Activated naive CD4-positive, alpha-beta T cell treated with anti-CD3 and anti-CD28 coated beads, Interleukin-2, amount 50 U/mL, for 24 hours (primary cell): ENCODE measurements around the gene SLC37A1.
A peak's percentile ranks its signal among the peaks of the same experiment; 100 is the strongest.

Experiments
- H3K27ac Mint-ChIP-seq: one replicate; pipeline ENCODE4 v1.8.0; 2021; ENCODE audit warnings: mild to moderate bottlenecking, mixed read lengths
- H3K27me3 Mint-ChIP-seq: one replicate; pipeline ENCODE4 v1.8.0; 2021; ENCODE audit warnings: mixed read lengths
- H3K36me3 Mint-ChIP-seq: one replicate; pipeline ENCODE4 v1.8.0; 2021; ENCODE audit warnings: mixed read lengths
- H3K4me1 Mint-ChIP-seq: one replicate; pipeline ENCODE4 v1.8.0; 2021; ENCODE audit warnings: mixed read lengths
- H3K4me3 Mint-ChIP-seq: one replicate; pipeline ENCODE4 v1.8.0; 2021; ENCODE audit warnings: mild to moderate bottlenecking, mixed read lengths
- H3K9me3 Mint-ChIP-seq: one replicate; pipeline ENCODE4 v1.8.0; 2021; ENCODE audit warnings: mixed read lengths

Gene SLC37A1

GRCh38 chr21:42584296-42584641 lies 70.6 kb downstream of the SLC37A1 start:
- Mint-ChIP-seq H3K27ac (no peak overlapping the region), H3K4me1 (no peaks in the 10 kb centered on the region), H3K27me3 (no peaks in the 10 kb centered on the region), H3K9me3 (no peaks in the 10 kb centered on the region), H3K4me3 (no peak overlapping the region), H3K36me3 (no peaks in the 10 kb centered on the region)

- H3K4me1 Mint-ChIP-seq = peaks cover 7% of the 10 kb centered on the region
- no peaks in the 10 kb centered on the region for H3K27me3 Mint-ChIP-seq
- H3K9me3 Mint-ChIP-seq = no peaks in the 10 kb centered on the region
- H3K27ac Mint-ChIP-seq = no peak overlapping the region
- no peaks in the 10 kb centered on the region for H3K36me3 Mint-ChIP-seq
- no peak overlapping the region for H3K4me3 Mint-ChIP-seq
These were observed 72.2 kb downstream of the SLC37A1 start for GRCh38 chr21:42585881-42586280.

GRCh38 chr21:42586406-42586805 lies 72.8 kb downstream of the SLC37A1 start:
- Mint-ChIP-seq H3K9me3 (no peaks in the 10 kb centered on the region), H3K27ac (no peak overlapping the region), H3K27me3 (no peaks in the 10 kb centered on the region), H3K36me3 (no peaks in the 10 kb centered on the region), H3K4me3 (no peak overlapping the region), H3K4me1 (peaks cover 12% of the 10 kb centered on the region)

DNA sequence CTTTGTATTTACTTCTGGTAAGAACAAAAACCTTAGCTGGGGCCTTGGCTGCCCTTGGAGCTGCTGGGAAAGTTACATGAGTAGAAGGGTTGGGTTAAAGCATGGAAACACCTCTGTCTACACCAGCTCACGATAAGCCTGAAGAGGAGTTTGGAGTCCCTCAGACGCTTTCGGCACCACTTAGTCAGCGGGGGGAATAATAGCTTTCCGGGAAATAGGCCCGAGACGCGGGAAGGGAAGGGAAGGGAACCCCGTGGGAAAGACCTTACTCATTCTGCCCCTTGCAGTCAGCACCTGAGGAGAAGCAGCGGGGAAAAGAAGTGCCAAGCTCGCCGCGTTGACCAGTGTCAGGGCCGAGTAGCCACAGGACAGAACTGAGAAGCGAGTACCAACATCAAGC lies 73.4 kb downstream of the SLC37A1 start:
- Mint-ChIP-seq H3K27ac (no peak overlapping the region), H3K9me3 (no peaks in the 10 kb centered on the region), H3K27me3 (no peaks in the 10 kb centered on the region), H3K4me1 (peaks cover 15% of the 10 kb centered on the region), H3K4me3 (no peak overlapping the region), H3K36me3 (no peaks in the 10 kb centered on the region)

- H3K4me1 Mint-ChIP-seq = peaks cover 20% of the 10 kb centered on the region
- peak overlapping the region; percentile 26 for H3K4me3 Mint-ChIP-seq
- no peaks in the 10 kb centered on the region for H3K9me3 Mint-ChIP-seq
- peak overlapping the region; percentile 23 for H3K27ac Mint-ChIP-seq
- H3K36me3 Mint-ChIP-seq = no peaks in the 10 kb centered on the region
- no peaks in the 10 kb centered on the region for H3K27me3 Mint-ChIP-seq
These were observed 76.9 kb downstream of the SLC37A1 start for GRCh38 chr21:42590431-42591131.

DNA sequence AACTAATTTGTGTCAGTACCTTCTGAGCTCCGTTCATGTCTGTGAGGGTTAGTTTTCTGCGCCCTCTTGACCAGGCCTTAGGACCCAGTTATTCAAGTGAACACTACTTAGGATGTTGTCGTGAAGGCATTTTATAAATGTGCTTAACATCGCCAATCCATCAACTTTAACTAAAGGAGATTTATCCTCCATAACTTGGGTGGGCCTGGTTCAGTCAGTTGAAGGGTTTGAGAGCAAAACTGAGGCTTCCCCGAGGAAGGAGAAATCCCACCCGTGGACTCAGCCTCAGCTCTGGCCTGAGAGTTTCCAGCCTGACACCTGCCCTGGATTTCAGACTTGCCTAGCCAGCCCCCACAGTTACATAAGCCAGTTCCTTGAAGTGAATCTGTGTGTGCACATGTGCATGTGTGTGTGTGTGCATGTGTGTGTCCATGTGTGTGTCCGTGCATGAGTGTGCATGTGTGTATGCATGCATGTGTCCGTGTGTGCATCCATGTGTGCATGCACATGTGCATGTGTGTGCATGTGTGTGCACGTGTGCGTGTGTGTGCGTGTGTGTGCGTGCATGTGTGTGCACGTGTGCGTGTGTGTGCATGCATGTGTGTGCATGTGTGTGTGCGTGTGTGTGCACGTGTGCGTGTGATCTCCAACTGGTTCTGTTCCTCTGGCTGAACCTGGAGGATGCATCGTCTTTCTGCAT lies 77.7 kb downstream of the SLC37A1 start:
- H3K9me3 Mint-ChIP-seq = no peaks in the 10 kb centered on the region
- peaks cover 20% of the 10 kb centered on the region for H3K4me1 Mint-ChIP-seq
- H3K36me3 Mint-ChIP-seq = no peaks in the 10 kb centered on the region
- H3K4me3 Mint-ChIP-seq = peak overlapping the region; percentile 26
- no peak overlapping the region for H3K27ac Mint-ChIP-seq
- H3K27me3 Mint-ChIP-seq = no peaks in the 10 kb centered on the region

DNA sequence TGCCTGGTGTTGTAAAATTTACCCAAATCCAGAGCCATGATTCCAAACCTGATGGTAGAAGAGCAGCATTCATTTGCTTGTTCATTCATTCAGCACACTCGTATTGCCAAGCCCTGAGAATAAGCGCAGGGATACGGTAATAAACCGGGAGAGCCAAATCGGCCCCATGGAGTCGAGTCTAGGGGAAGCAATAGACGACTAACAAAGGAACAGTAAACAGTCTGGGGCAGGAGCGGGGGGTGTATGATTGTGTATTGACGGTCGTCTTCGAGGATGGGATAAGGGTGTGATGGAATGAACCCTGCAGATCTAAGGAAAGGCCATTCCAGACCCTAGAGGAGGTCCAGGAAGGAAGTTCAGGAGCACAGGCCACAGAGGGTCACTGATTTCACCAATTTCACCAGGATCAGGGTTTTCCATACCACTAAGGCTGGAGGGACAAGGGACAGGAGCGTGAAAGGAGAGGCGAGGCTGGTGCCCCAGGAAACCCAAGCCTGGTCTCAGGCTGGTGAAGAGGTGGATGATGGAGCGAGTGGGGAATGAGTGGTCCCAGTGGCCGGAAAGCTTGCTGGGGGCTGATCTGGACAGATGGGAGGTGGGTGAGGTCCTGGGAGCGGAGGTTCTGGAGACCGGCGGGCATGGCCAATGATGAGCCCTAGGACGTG lies 78.6 kb downstream of the SLC37A1 start:
- Mint-ChIP-seq H3K9me3 (no peaks in the 10 kb centered on the region), H3K4me1 (peaks cover 20% of the 10 kb centered on the region), H3K4me3 (no peak overlapping the region), H3K36me3 (no peaks in the 10 kb centered on the region), H3K27ac (no peak overlapping the region), H3K27me3 (no peaks in the 10 kb centered on the region)

DNA sequence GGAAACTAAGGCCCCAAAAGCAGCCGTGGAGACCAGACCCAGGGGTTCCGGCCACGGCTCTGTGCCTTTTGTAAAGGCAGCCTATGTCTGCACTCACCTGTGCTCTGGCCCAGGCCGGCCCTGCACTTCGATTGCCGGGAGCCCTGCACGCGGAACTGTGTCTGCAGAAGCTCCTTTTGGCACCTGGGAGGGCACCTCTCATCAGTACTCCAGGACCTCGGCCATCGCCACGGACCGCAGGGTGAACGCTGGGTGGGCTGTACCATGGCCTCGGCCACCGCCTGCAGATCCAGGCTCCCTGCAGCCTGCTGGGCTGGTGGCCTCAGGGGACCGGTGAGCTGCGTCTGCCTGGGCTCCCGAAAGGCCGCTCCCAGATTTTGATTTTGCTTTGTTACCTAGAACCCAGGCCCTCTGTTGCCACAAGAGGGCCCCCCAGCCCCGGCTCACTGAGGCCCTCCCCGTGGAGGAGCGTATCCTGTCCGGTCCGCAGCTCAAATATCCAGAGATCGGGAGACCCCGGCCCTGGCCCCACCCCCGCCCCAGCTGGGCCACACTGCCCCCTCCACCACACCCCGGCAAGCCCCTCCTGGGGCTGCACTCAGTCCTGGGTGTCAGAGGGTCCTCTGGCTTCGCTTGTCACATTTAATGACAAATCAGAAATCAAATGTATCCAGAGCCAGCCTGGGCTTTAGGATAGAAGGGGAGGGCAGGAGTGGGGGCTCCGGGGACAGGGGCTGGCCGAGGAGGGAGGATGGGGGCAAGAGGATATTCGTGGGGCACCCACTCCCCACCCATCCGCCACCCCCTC lies 79.6 kb downstream of the SLC37A1 start:
- Mint-ChIP-seq H3K9me3 (no peaks in the 10 kb centered on the region), H3K27me3 (no peaks in the 10 kb centered on the region), H3K4me1 (peaks cover 20% of the 10 kb centered on the region), H3K4me3 (no peak overlapping the region), H3K27ac (no peak overlapping the region), H3K36me3 (no peaks in the 10 kb centered on the region)

DNA sequence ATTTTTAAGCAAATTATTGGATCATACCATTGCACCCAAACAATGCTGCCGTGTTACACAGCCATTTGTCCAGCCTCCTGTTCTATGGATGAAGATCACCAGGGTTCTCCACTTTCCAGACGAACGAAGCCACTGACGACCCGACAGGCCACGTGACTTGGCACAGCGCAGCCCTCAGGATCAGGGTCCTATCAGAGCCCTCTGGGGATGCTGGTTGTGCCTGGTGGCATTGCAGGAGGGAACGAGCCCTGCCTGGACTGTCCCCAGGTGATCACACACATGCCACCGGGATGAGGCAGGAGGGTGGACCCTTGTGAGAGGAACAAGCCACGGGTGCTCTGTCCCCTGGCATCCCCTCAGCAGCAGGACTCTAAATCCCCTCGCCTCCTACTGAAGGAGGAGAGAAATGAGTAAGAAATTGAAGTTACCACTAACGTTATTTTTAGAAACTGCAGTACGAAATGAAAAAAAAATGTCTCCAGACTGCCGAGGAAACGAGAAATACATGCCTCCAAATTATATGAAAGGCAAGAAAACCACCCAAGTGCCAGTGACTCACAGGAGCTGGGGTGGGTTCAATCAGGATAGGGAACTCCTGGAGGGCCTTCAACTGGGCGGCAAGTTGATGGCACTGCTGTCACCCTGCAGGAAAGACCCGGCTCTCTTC lies 81.1 kb downstream of the SLC37A1 start:
- H3K4me1 Mint-ChIP-seq = peaks cover 20% of the 10 kb centered on the region
- H3K36me3 Mint-ChIP-seq = no peaks in the 10 kb centered on the region
- H3K27ac Mint-ChIP-seq = no peak overlapping the region
- no peak overlapping the region for H3K4me3 Mint-ChIP-seq
- H3K27me3 Mint-ChIP-seq = no peaks in the 10 kb centered on the region
- H3K9me3 Mint-ChIP-seq = no peaks in the 10 kb centered on the region

DNA sequence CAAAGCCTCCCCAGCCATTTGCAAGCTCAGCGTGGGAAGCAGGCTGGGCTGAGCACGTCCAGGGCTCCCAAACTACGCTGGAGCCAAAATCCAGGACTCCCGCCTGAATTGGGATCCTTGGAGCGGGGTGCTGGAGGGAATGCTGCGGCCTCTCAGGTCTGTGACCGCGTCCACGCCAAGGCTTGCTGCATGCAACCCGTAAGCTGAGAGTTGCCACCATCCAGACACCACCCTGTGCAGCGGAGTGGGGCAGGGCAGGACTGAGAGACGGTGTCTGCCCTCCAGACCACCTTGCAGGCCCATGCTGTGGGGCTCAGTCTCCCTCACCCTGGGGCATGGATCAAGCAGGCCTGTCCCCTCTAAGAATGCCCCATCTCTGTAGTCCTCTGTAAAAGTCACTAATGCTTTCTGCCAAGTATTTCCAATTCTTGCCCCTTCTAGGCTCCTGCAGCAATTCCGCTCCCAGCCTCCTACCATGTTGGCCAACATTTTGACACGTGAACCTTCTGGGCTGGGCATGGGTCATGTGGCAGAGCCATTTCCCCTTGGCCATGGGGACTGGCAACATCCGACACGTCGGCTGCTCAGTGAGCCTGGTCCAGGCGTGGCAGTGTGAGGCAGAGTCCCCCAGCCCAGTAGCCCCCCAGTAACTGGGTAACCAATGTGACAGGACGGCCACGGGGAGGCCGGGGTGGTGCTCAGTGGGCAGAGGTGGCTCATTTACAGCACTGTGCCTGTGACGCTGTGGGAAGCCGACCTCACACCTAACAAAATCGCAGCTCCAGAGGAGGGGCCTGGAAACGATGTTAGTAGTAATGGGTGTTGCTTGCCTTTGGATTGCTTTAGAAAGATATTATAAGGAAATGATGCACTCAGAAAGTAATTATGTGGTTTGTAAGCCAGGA lies 81.9 kb downstream of the SLC37A1 start:
- H3K27me3 Mint-ChIP-seq = no peaks in the 10 kb centered on the region
- no peaks in the 10 kb centered on the region for H3K9me3 Mint-ChIP-seq
- no peak overlapping the region for H3K4me3 Mint-ChIP-seq
- peaks cover 17% of the 10 kb centered on the region for H3K4me1 Mint-ChIP-seq
- no peaks in the 10 kb centered on the region for H3K36me3 Mint-ChIP-seq
- no peak overlapping the region for H3K27ac Mint-ChIP-seq

GRCh38 chr21:42596657-42597056 lies 83.0 kb downstream of the SLC37A1 start:
- Mint-ChIP-seq H3K4me3 (no peak overlapping the region), H3K4me1 (peaks cover 8% of the 10 kb centered on the region), H3K36me3 (no peaks in the 10 kb centered on the region), H3K27me3 (no peaks in the 10 kb centered on the region), H3K27ac (peak overlapping the region; percentile 55), H3K9me3 (no peaks in the 10 kb centered on the region)

GRCh38 chr21:42597487-42598158 lies 84.0 kb downstream of the SLC37A1 start:
- H3K9me3 Mint-ChIP-seq = no peaks in the 10 kb centered on the region
- no peak overlapping the region for H3K27ac Mint-ChIP-seq
- no peaks in the 10 kb centered on the region for H3K4me1 Mint-ChIP-seq
- no peak overlapping the region for H3K4me3 Mint-ChIP-seq
- H3K36me3 Mint-ChIP-seq = no peaks in the 10 kb centered on the region
- no peaks in the 10 kb centered on the region for H3K27me3 Mint-ChIP-seq

GRCh38 chr21:42598159-42598735 lies 84.6 kb downstream of the SLC37A1 start:
- Mint-ChIP-seq H3K4me3 (no peak overlapping the region), H3K4me1 (no peaks in the 10 kb centered on the region), H3K27ac (no peak overlapping the region), H3K9me3 (no peaks in the 10 kb centered on the region), H3K36me3 (no peaks in the 10 kb centered on the region), H3K27me3 (no peaks in the 10 kb centered on the region)

DNA sequence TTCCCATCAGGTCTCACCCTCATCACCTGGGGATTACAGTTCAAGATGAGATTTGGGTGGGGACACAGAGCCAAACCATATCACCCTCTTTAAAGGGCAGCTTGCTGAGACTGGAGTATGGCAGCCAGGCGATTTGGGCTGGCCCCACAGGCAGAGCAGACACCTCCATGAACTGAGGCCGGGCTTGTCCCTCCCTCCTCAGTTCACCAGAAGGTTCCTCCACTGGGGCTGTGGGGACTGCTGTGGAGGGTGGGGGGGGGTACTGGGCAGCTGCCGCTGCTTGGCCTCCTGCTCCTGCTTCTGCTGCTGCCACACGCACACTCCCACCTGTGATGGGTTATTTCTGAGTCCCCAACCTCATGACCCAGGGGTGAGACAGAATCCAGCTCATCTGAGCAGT lies 85.8 kb downstream of the SLC37A1 start:
- Mint-ChIP-seq H3K4me1 (no peaks in the 10 kb centered on the region), H3K36me3 (peaks cover 3% of the 10 kb centered on the region), H3K9me3 (peaks cover 6% of the 10 kb centered on the region), H3K27me3 (no peaks in the 10 kb centered on the region), H3K4me3 (no peak overlapping the region), H3K27ac (no peak overlapping the region)
